Uterus (tissue), 2 donors: ENCODE data around the gene CCDC57.

Experiments
- CTCF ChIP-seq, 4 experiments: fragments of 200-600 bp in 2 of 4; fragments of 450-650 bp in 2 of 4; sonication (generic) in 2 of 4; IDR thresholded peaks; one replicate each; pipeline ENCODE4 v1.5.1; 2016 to 2019; ENCODE audit warnings: antibody characterized with exemption in 4 of 4, mild to moderate bottlenecking in 2 of 4, moderate library complexity in 1 of 4
- POLR2A ChIP-seq, 2 donors: fragments of 450-650 bp; IDR thresholded peaks; one replicate each; pipeline ENCODE4 v1.6.1; 2016; ENCODE audit warnings: antibody characterized with exemption in 2 of 2, mild to moderate bottlenecking in 1 of 2, moderate library complexity in 1 of 2

- no peak for TF ChIP-seq CTCF (IDR thresholded peaks at IDR 0.05)
- peak in 1 of 2 donors; percentile 53 for TF ChIP-seq POLR2A (IDR thresholded peaks at IDR 0.05)
Observed at GRCh38 chr17:82051776-82052637, 160.6 kb downstream of the CCDC57 start, which contains the start of the genes GPS1 and RFNG.
